OCI-LY7 (cell line): Measurements from ENCODE around the gene DNAH5. TPM values are rescaled to one million over a fixed set of nuclear protein-coding genes. Genes with fewer than 3 reads are reported as not detected.

Experiments
- BruUV-seq: library from RNA; stranded (reverse); fragments of 400-500 nt; replicated peaks from 2 replicates; lab custom pipeline; 2021; lab: Mats Ljungman, UMichigan
- CTCF ChIA-PET: fragments of 300-600 bp; sonication (Branson Sonifier 250); formaldehyde crosslinking; loops from one replicate; lab custom pipeline; 2022; ENCODE audit warnings: antibody characterized with exemption; ENCODE audit not compliant: unreplicated experiment; lab: Charles Lee
- POLR2A ChIA-PET: fragments of 300-600 bp; sonication (Branson Sonifier 250); formaldehyde crosslinking; loops from one replicate; lab custom pipeline; 2022; ENCODE audit warnings: antibody characterized with exemption; lab: Charles Lee
- DNase-seq: peaks from one replicate; pipeline ENCODE4 v3.0.0-alpha.2; 2015; ENCODE audit warnings: low spot score
- H2AFZ ChIP-seq: fragments of 200-600 bp; sonication (generic), shearing (Covaris generic); 2 replicates; pipeline ENCODE4 v1.6.1; 2014; ENCODE audit warnings: mild to moderate bottlenecking, antibody characterized with exemption, low read length, moderate library complexity
- H3K27ac ChIP-seq: fragments of 200-600 bp; sonication (generic); 2 replicates; pipeline ENCODE4 v1.5.1; 2014; ENCODE audit warnings: mixed run types, low read depth, mild to moderate bottlenecking, moderate library complexity, low read length, inconsistent platforms; ENCODE audit not compliant: poor library complexity, severe bottlenecking
- H3K36me3 ChIP-seq: fragments of 200-600 bp; sonication (generic); 2 replicates; pipeline ENCODE4 v1.6.1; 2014; ENCODE audit warnings: mild to moderate bottlenecking, antibody characterized with exemption, low read length, moderate library complexity, mixed read lengths; ENCODE audit not compliant: insufficient read depth
- H3K4me1 ChIP-seq: fragments of 200-600 bp; sonication (generic); 2 replicates; pipeline ENCODE4 v1.5.1; 2014; ENCODE audit warnings: mild to moderate bottlenecking, low read length; ENCODE audit not compliant: insufficient read depth, poor library complexity, severe bottlenecking
- H3K4me2 ChIP-seq: fragments of 200-600 bp; sonication (generic); 2 replicates; pipeline ENCODE4 v1.6.1; 2014; ENCODE audit warnings: mild to moderate bottlenecking, low read length
- H3K4me3 ChIP-seq: fragments of 200-600 bp; sonication (generic); 2 replicates; pipeline ENCODE4 v1.5.1; 2014; ENCODE audit warnings: mild to moderate bottlenecking, low read depth, low read length; ENCODE audit not compliant: poor library complexity, severe bottlenecking
- H3K79me2 ChIP-seq: fragments of 200-600 bp; sonication (generic); 2 replicates; pipeline ENCODE4 v1.6.1; 2016; ENCODE audit warnings: low read depth, mild to moderate bottlenecking, low read length, moderate library complexity, mixed read lengths; ENCODE audit not compliant: insufficient read depth
- H3K9me2 ChIP-seq: fragments of 200-600 bp; sonication (generic); 2 replicates; pipeline ENCODE4 v1.6.1; 2016; ENCODE audit warnings: mild to moderate bottlenecking, low read length, mixed read lengths; ENCODE audit not compliant: insufficient read depth
- H3K9me3 ChIP-seq: fragments of 200-600 bp; sonication (generic); 2 replicates; pipeline ENCODE4 v1.6.1; 2014; ENCODE audit warnings: mild to moderate bottlenecking, mixed run types, low read length, mixed read lengths
- H4K20me1 ChIP-seq: fragments of 200-600 bp; sonication (generic); 2 replicates; pipeline ENCODE4 v1.6.1; 2014; ENCODE audit warnings: mild to moderate bottlenecking, antibody characterized with exemption, low read length, moderate library complexity, mixed read lengths; ENCODE audit not compliant: insufficient read depth
- EZH2phosphoT487 ChIP-seq: fragments of 200-600 bp; sonication (generic); IDR thresholded peaks from 2 replicates; pipeline ENCODE4 v1.6.1; 2018; ENCODE audit warnings: low read depth, borderline replicate concordance, mild to moderate bottlenecking, mixed run types, antibody characterized with exemption, low read length, moderate library complexity, mixed read lengths
- intact Hi-C: fragments of 100-400 bp; cut with micrococcal nuclease; formaldehyde crosslinking; loops from one replicate; pipeline ENCODE4 v1.10.0; 2022; ENCODE audit not compliant: unreplicated experiment
- total RNA-seq, 2 experiments: library from RNA; depleted of rRNA in 1 of 2; stranded (reverse); fragments of >200 nt in 1 of 2; shearing (Covaris generic) in 1 of 2; gene quantifications; 2 replicates each; pipeline ENCODE4 v1.2.3, GENCODE V29; 2014 to 2022
- TF ChIP-seq, protein P1 (sequence below): fragments of 200-600 bp; sonication (generic); conservative IDR thresholded peaks from 2 replicates; pipeline ENCODE4 v1.5.1; 2014; ENCODE audit warnings: mild to moderate bottlenecking, antibody characterized with exemption, low read length, moderate library complexity, mixed read lengths

Gene DNAH5
- total RNA-seq, 2 experiments from 2014 or later, result 0.06 TPM; not detected in 1

- no peak overlapping the region for H2AFZ ChIP-seq
- DNase-seq, result no peak
- TF ChIP-seq, protein P1, sequence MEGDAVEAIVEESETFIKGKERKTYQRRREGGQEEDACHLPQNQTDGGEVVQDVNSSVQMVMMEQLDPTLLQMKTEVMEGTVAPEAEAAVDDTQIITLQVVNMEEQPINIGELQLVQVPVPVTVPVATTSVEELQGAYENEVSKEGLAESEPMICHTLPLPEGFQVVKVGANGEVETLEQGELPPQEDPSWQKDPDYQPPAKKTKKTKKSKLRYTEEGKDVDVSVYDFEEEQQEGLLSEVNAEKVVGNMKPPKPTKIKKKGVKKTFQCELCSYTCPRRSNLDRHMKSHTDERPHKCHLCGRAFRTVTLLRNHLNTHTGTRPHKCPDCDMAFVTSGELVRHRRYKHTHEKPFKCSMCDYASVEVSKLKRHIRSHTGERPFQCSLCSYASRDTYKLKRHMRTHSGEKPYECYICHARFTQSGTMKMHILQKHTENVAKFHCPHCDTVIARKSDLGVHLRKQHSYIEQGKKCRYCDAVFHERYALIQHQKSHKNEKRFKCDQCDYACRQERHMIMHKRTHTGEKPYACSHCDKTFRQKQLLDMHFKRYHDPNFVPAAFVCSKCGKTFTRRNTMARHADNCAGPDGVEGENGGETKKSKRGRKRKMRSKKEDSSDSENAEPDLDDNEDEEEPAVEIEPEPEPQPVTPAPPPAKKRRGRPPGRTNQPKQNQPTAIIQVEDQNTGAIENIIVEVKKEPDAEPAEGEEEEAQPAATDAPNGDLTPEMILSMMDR, result no peak
- TF ChIP-seq EZH2phosphoT487, result no peak
- no TSS peak for BruUV-seq
- H4K20me1 ChIP-seq, result no peaks in the 10 kb centered on the region
- no peak overlapping the region for H3K4me2 ChIP-seq
- H3K27ac ChIP-seq, result no peak overlapping the region
- no peak overlapping the region for H3K4me3 ChIP-seq
- H3K4me1 ChIP-seq, result no peaks in the 10 kb centered on the region
- ChIA-PET CTCF (no interaction called here), POLR2A (no interaction called here)
- H3K9me3 ChIP-seq, result no peaks in the 10 kb centered on the region
- H3K79me2 ChIP-seq, result no peaks in the 10 kb centered on the region
- no peaks in the 10 kb centered on the region for H3K36me3 ChIP-seq
- H3K9me2 ChIP-seq, result no peaks in the 10 kb centered on the region
- intact Hi-C loops, result no loop called here
Measured at GRCh38 chr5:13695076-13695712, 249.3 kb downstream of the DNAH5 start.

DNA sequence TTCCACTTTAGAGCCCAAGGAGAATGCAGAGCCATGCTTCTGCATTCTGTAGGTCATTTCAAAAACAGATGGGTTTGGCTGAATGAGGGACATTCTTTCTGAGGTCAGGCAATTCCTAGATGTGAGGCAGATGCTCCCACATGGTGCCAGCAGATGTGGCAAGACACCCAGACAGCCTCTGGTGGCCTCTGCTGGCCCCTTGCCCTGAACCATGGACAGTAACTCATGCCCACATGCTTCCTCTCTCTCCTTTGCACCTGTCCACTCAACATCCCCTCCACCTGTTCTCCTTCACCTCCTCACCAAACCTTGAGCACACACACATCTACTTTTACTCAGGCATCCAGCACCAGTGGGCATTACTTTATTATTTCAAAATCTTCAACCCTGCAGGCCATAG, 252.3 kb downstream of the DNAH5 start:
- ChIA-PET POLR2A (no interaction called here), CTCF (no interaction called here)
- Histone ChIP-seq H4K20me1 (no peaks in the 10 kb centered on the region), H3K36me3 (no peaks in the 10 kb centered on the region), H2AFZ (no peak overlapping the region), H3K4me2 (no peak overlapping the region), H3K9me3 (no peaks in the 10 kb centered on the region), H3K9me2 (no peaks in the 10 kb centered on the region), H3K4me1 (no peaks in the 10 kb centered on the region), H3K27ac (no peak overlapping the region), H3K4me3 (no peak overlapping the region), H3K79me2 (no peaks in the 10 kb centered on the region)
- no TSS peak for BruUV-seq
- intact Hi-C loops, result no loop called here
- TF ChIP-seq, protein P1, result no peak
- no peak for TF ChIP-seq EZH2phosphoT487
- DNase-seq, result no peak

DNA sequence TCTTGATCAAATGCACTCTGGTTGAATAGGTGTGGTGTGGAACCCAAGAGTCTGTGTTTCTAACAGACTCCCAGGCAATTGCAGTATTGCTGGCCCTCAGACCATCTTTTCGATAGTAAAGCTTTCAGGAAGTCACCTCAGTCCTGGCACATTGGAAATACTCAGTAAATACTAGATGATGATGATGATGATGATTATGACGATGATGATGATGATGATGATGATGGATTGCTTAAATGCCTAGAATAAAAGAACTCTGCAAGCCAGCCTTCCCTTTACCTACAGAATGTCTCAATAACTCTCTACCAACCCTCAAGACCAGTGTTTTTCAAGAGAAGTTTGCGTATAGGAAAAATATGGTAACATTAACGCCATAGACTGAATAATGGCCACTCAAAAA, 268.0 kb downstream of the DNAH5 start:
- Histone ChIP-seq H2AFZ (no peak overlapping the region), H3K79me2 (no peaks in the 10 kb centered on the region), H3K27ac (no peak overlapping the region), H4K20me1 (no peaks in the 10 kb centered on the region), H3K4me2 (no peak overlapping the region), H3K4me1 (no peaks in the 10 kb centered on the region), H3K9me2 (no peaks in the 10 kb centered on the region), H3K4me3 (no peak overlapping the region), H3K36me3 (no peaks in the 10 kb centered on the region), H3K9me3 (no peaks in the 10 kb centered on the region)
- BruUV-seq, result no TSS peak
- no peak for TF ChIP-seq EZH2phosphoT487
- TF ChIP-seq, protein P1, result no peak
- no peak for DNase-seq
- CTCF ChIA-PET, result no interaction called here
- intact Hi-C loops, result no loop called here
- POLR2A ChIA-PET, result no interaction called here
